Neural cell (in vitro differentiated cells): ENCODE measurements around the gene VSIG10L2. TPM values are rescaled to one million over a fixed set of nuclear protein-coding genes. Genes with fewer than 3 reads are reported as not detected.

Experiments
- H2AFZ ChIP-seq: fragments of 200-600, 300-800 bp; sonication (generic), shearing (Covaris generic); 2 replicates; pipeline ENCODE4 v1.6.0; 2014; ENCODE audit warnings: low read depth, mild to moderate bottlenecking, antibody characterized with exemption, low read length, moderate library complexity
- H3F3A ChIP-seq: fragments of 200-600 bp; shearing (Covaris generic); 2 replicates; pipeline ENCODE4 v1.6.1; 2016; ENCODE audit warnings: mild to moderate bottlenecking, moderate library complexity, mixed read lengths, antibody characterized with exemption, low read length; ENCODE audit not compliant: insufficient read depth, poor library complexity, severe bottlenecking
- H3K27ac ChIP-seq: fragments of 200-600, 300-800 bp; sonication (generic), shearing (Covaris generic); 2 replicates; pipeline ENCODE4 v1.5.1; 2014; ENCODE audit warnings: mild to moderate bottlenecking, low read length, moderate library complexity
- H3K27me3 ChIP-seq: fragments of 300-800, 200-600 bp; sonication (generic), shearing (Covaris generic); 2 replicates; pipeline ENCODE4 v1.6.0; 2014; ENCODE audit warnings: mild to moderate bottlenecking, low read depth, low read length, moderate library complexity; ENCODE audit not compliant: insufficient read depth
- H3K36me3 ChIP-seq: fragments of 300-800, 200-600 bp; sonication (generic), shearing (Covaris generic); 2 replicates; pipeline ENCODE4 v1.5.1; 2014; ENCODE audit warnings: mild to moderate bottlenecking, antibody characterized with exemption, low read length, moderate library complexity; ENCODE audit not compliant: insufficient read depth
- H3K4me2 ChIP-seq: fragments of 300-800, 200-600 bp; sonication (generic), shearing (Covaris generic); 2 replicates; pipeline ENCODE4 v1.6.0; 2014; ENCODE audit warnings: mild to moderate bottlenecking, low read length
- H3K4me3 ChIP-seq: fragments of 300-800, 200-600 bp; sonication (generic), shearing (Covaris generic); 2 replicates; pipeline ENCODE4 v1.5.1; 2014; ENCODE audit warnings: mild to moderate bottlenecking, low read length, moderate library complexity
- H3K79me2 ChIP-seq: fragments of 200-600 bp; shearing (Covaris generic); replicated peaks from 2 replicates; pipeline ENCODE4 v1.6.0; 2014; ENCODE audit warnings: mild to moderate bottlenecking, low read length, moderate library complexity; ENCODE audit not compliant: insufficient read depth
- H3K9ac ChIP-seq: fragments of 300-800, 200-600 bp; sonication (generic), shearing (Covaris generic); 2 replicates; pipeline ENCODE4 v1.6.1; 2016; ENCODE audit warnings: mild to moderate bottlenecking, low read length, mixed read lengths
- H3K9me2 ChIP-seq: fragments of 200-600 bp; shearing (Covaris generic); 2 replicates; pipeline ENCODE4 v1.6.1; 2016; ENCODE audit warnings: mild to moderate bottlenecking, low read length, mixed read lengths; ENCODE audit not compliant: insufficient read depth
- H3K9me3 ChIP-seq: fragments of 200-600, 300-800 bp; sonication (generic), shearing (Covaris generic); 2 replicates; pipeline ENCODE4 v1.6.1; 2016; ENCODE audit warnings: mild to moderate bottlenecking, mixed run types, low read length, moderate library complexity, mixed read lengths
- H4K20me1 ChIP-seq: fragments of 200-600 bp; shearing (Covaris generic); 2 replicates; pipeline ENCODE4 v1.6.1; 2016; ENCODE audit warnings: mild to moderate bottlenecking, mixed run types; ENCODE audit not compliant: insufficient read depth
- EP300 ChIP-seq: fragments of 450-650 bp; conservative IDR thresholded peaks from 2 replicates; pipeline ENCODE4 v1.6.1; 2014; ENCODE audit warnings: antibody characterized with exemption, mild to moderate bottlenecking, moderate library complexity; ENCODE audit not compliant: poor library complexity, severe bottlenecking
- EZH2 ChIP-seq: fragments of 200-600, 300-800 bp; shearing (Covaris generic), sonication (generic); IDR thresholded peaks from 2 replicates; pipeline ENCODE4 v1.6.1; 2014; ENCODE audit warnings: antibody characterized with exemption, low read length, borderline replicate concordance, mild to moderate bottlenecking; ENCODE audit not compliant: insufficient read depth, poor library complexity, severe bottlenecking
- MXI1 ChIP-seq: fragments of 450-650 bp; conservative IDR thresholded peaks from 2 replicates; pipeline ENCODE4 v1.6.1; 2014; ENCODE audit warnings: antibody characterized with exemption, mild to moderate bottlenecking; ENCODE audit not compliant: poor library complexity, severe bottlenecking
- POLR2AphosphoS5 ChIP-seq: IDR thresholded peaks from 2 replicates; pipeline ENCODE4 v1.6.1; 2012
- RAD21 ChIP-seq: fragments of 450-650 bp; conservative IDR thresholded peaks from 2 replicates; pipeline ENCODE4 v1.6.1; 2014; ENCODE audit warnings: antibody characterized with exemption, mild to moderate bottlenecking, moderate library complexity
- SMC3 ChIP-seq: fragments of 450-650 bp; conservative IDR thresholded peaks from 2 replicates; pipeline ENCODE4 v1.6.1; 2014; ENCODE audit warnings: antibody characterized with exemption, mild to moderate bottlenecking, moderate library complexity; ENCODE audit not compliant: poor library complexity
- TAF1 ChIP-seq: IDR thresholded peaks from 2 replicates; pipeline ENCODE4 v1.6.1; 2012; ENCODE audit warnings: low read depth
- polyA plus RNA-seq: library from polyadenylated mRNA; depleted of rRNA; stranded (reverse); fragments of >200 nt; gene quantifications from 2 replicates; pipeline ENCODE4 v1.2.3, GENCODE V29; 2014
- TF ChIP-seq, protein P1 (sequence below): fragments of 450-650 bp; IDR thresholded peaks from 2 replicates; pipeline ENCODE4 v1.5.1; 2014; ENCODE audit warnings: antibody characterized with exemption, mild to moderate bottlenecking, moderate library complexity; ENCODE audit not compliant: poor library complexity, severe bottlenecking
- TF ChIP-seq, protein P2 (sequence below): IDR thresholded peaks from 2 replicates; pipeline ENCODE4 v1.6.1; 2012; ENCODE audit warnings: borderline replicate concordance

Gene VSIG10L2
- polyA plus RNA-seq, 1 donor from 2014 or later = not detected

DNA sequence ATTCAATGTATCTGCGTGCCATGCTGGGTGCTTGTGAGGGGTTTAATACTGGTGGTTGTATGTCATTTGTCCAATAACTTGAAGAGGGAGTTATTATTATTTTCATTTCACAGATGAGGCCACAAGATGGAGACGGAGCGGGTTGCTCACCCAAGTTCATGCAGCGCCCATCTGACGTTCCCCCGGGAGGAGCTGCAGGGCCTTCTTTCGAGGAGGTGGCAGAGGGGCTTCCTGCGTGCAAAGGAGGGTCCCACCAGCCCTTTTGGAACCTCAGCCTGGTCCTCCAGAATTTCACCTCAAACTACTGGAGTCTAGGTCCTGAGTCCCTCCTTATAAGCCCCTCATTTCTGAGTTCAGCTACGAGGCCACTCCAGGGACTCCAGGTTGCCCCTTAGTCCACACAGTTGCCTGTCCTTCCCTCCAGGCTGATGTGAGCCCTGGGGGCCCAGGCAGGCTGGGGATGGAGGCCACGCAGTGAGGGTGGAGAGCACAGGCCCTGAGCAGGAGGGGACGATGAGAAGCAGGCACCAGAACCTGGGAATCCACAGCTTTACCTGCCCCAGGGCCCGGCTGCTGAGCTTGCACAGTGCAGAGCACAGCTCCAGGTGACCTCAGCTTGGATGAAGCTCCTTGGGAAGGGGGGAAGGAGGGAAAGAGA is 2.9 kb upstream of the VSIG10L2 start:
- no peaks in the 10 kb centered on the region for H3K9me3 ChIP-seq
- H2AFZ ChIP-seq = no peak overlapping the region
- no peaks in the 10 kb centered on the region for H3F3A ChIP-seq
- H3K4me3 ChIP-seq = no peak overlapping the region
- no peaks in the 10 kb centered on the region for H3K27me3 ChIP-seq
- no peaks in the 10 kb centered on the region for H4K20me1 ChIP-seq
- no peak overlapping the region for H3K4me2 ChIP-seq
- TF ChIP-seq POLR2AphosphoS5 (no peak), RAD21 (no peak), MXI1 (no peak), TAF1 (no peak), EZH2 (no peak), SMC3 (no peak), EP300 (no peak)
- TF ChIP-seq, protein P1, sequence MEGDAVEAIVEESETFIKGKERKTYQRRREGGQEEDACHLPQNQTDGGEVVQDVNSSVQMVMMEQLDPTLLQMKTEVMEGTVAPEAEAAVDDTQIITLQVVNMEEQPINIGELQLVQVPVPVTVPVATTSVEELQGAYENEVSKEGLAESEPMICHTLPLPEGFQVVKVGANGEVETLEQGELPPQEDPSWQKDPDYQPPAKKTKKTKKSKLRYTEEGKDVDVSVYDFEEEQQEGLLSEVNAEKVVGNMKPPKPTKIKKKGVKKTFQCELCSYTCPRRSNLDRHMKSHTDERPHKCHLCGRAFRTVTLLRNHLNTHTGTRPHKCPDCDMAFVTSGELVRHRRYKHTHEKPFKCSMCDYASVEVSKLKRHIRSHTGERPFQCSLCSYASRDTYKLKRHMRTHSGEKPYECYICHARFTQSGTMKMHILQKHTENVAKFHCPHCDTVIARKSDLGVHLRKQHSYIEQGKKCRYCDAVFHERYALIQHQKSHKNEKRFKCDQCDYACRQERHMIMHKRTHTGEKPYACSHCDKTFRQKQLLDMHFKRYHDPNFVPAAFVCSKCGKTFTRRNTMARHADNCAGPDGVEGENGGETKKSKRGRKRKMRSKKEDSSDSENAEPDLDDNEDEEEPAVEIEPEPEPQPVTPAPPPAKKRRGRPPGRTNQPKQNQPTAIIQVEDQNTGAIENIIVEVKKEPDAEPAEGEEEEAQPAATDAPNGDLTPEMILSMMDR = no peak
- TF ChIP-seq, protein P2, sequence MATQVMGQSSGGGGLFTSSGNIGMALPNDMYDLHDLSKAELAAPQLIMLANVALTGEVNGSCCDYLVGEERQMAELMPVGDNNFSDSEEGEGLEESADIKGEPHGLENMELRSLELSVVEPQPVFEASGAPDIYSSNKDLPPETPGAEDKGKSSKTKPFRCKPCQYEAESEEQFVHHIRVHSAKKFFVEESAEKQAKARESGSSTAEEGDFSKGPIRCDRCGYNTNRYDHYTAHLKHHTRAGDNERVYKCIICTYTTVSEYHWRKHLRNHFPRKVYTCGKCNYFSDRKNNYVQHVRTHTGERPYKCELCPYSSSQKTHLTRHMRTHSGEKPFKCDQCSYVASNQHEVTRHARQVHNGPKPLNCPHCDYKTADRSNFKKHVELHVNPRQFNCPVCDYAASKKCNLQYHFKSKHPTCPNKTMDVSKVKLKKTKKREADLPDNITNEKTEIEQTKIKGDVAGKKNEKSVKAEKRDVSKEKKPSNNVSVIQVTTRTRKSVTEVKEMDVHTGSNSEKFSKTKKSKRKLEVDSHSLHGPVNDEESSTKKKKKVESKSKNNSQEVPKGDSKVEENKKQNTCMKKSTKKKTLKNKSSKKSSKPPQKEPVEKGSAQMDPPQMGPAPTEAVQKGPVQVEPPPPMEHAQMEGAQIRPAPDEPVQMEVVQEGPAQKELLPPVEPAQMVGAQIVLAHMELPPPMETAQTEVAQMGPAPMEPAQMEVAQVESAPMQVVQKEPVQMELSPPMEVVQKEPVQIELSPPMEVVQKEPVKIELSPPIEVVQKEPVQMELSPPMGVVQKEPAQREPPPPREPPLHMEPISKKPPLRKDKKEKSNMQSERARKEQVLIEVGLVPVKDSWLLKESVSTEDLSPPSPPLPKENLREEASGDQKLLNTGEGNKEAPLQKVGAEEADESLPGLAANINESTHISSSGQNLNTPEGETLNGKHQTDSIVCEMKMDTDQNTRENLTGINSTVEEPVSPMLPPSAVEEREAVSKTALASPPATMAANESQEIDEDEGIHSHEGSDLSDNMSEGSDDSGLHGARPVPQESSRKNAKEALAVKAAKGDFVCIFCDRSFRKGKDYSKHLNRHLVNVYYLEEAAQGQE = no peak
- no peak overlapping the region for H3K9ac ChIP-seq
- H3K79me2 ChIP-seq = no peaks in the 10 kb centered on the region
- no peaks in the 10 kb centered on the region for H3K9me2 ChIP-seq
- no peak overlapping the region for H3K27ac ChIP-seq
- H3K36me3 ChIP-seq = no peaks in the 10 kb centered on the region

DNA sequence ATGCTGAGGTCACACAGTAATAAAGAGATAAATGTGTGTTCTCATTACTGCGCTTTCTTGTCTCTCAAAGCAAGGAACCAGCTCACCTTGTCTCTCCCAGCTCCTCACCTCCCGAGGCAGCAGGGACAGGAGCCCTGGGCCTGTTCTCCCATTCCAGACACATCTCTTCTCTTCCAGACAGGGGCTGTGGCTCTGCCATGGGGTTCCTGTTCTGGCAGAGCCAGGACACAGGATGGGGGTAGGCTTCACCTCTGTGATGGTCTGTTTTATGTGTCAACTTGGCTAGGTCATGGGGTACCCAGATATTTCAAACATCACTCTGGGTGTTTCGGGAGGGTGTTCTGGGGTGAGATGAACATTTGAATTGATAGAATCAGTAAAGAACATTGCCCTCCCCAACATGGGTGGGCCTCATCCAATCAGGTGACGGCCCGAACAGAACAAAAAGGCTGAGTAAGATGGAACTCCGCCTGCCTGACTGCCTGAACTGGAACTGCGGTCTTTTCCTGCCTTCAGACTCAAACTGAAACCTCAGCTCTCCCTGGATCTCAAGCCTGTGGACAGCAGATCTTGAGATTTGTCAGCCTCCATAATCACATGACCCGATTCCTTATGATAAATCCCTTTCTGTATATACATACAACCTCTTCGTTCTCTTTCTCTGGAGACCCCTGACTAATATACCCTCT is 2.0 kb upstream of the VSIG10L2 start:
- TF ChIP-seq MXI1 = no peak
- TF ChIP-seq RAD21 = no peak
- no peak for TF ChIP-seq SMC3
- no peak for TF ChIP-seq TAF1
- TF ChIP-seq EZH2 = no peak
- TF ChIP-seq, protein P2 = no peak
- no peak for TF ChIP-seq EP300
- no peaks in the 10 kb centered on the region for H3K9me2 ChIP-seq
- no peaks in the 10 kb centered on the region for H3K36me3 ChIP-seq
- no peaks in the 10 kb centered on the region for H3K27me3 ChIP-seq
- no peaks in the 10 kb centered on the region for H3F3A ChIP-seq
- no peak overlapping the region for H3K4me2 ChIP-seq
- H3K9ac ChIP-seq = no peak overlapping the region
- no peak overlapping the region for H3K27ac ChIP-seq
- H2AFZ ChIP-seq = no peak overlapping the region
- H3K9me3 ChIP-seq = no peaks in the 10 kb centered on the region
- no peaks in the 10 kb centered on the region for H4K20me1 ChIP-seq
- no peaks in the 10 kb centered on the region for H3K79me2 ChIP-seq
- no peak overlapping the region for H3K4me3 ChIP-seq
